Fibroblast of lung (primary cell): ENCODE results near the gene NTSR2. TPM values are rescaled to one million over a fixed set of nuclear protein-coding genes. Genes with fewer than 3 reads are reported as not detected.

ENCODE experiments used
- DNase-seq, 2 donors: peaks; one replicate each; pipeline versions ENCODE4 v3.0.0 to v3.0.0-alpha.2; 2010; ENCODE audit warnings: low read depth in 2 of 2
- H2AFZ ChIP-seq: 2 replicates; pipeline ENCODE4 v1.5.1; 2012; ENCODE audit warnings: low read length, control low read depth, inconsistent platforms
- H3K27ac ChIP-seq: 2 replicates; pipeline ENCODE4 v1.5.1; 2011; ENCODE audit warnings: low read length, control low read depth; ENCODE audit not compliant: insufficient read depth
- H3K27me3 ChIP-seq: 2 replicates; pipeline ENCODE4 v1.5.1; 2011; ENCODE audit warnings: mild to moderate bottlenecking, low read length; ENCODE audit not compliant: control insufficient read depth, insufficient read depth
- H3K36me3 ChIP-seq: 2 replicates; pipeline ENCODE4 v1.5.1; 2011; ENCODE audit warnings: low read length; ENCODE audit not compliant: control insufficient read depth, insufficient read depth
- H3K4me1 ChIP-seq: 2 replicates; pipeline ENCODE4 v1.5.1; 2011; ENCODE audit warnings: low read length; ENCODE audit not compliant: control insufficient read depth, insufficient read depth; ENCODE audit errors: extremely low read depth
- H3K4me2 ChIP-seq: 2 replicates; pipeline ENCODE4 v1.5.1; 2011; ENCODE audit warnings: low read length, control low read depth; ENCODE audit not compliant: insufficient read depth; ENCODE audit errors: extremely low read depth
- H3K4me3 ChIP-seq, 4 experiments: fragments of 200-600 bp in 1 of 4; sonication (generic) in 1 of 4; replicated peaks in 1 of 4; 2 replicates each; pipeline ENCODE4 v1.5.1; 2011 to 2016; ENCODE audit warnings: low read length in 4 of 4, low read depth in 3 of 4, mild to moderate bottlenecking in 3 of 4, control low read depth in 2 of 4, inconsistent platforms in 1 of 4, mixed read lengths in 1 of 4; ENCODE audit not compliant: insufficient read depth in 1 of 4; ENCODE audit errors: control extremely low read depth in 1 of 4
- H3K79me2 ChIP-seq: 2 replicates; pipeline ENCODE4 v1.5.1; 2012; ENCODE audit warnings: mild to moderate bottlenecking, low read length, inconsistent platforms; ENCODE audit not compliant: control insufficient read depth, insufficient read depth
- H3K9ac ChIP-seq: 2 replicates; pipeline ENCODE4 v1.5.1; 2011; ENCODE audit warnings: mild to moderate bottlenecking, low read length, control low read depth; ENCODE audit not compliant: insufficient read depth
- H3K9me3 ChIP-seq: 2 replicates; pipeline ENCODE4 v1.5.1; 2012; ENCODE audit warnings: low read depth, low read length; ENCODE audit not compliant: control insufficient read depth, insufficient read depth
- H4K20me1 ChIP-seq: 2 replicates; pipeline ENCODE4 v1.5.1; 2011; ENCODE audit warnings: low read length; ENCODE audit not compliant: control insufficient read depth, insufficient read depth; ENCODE audit errors: extremely low read depth
- EZH2 ChIP-seq: IDR thresholded peaks from 2 replicates; pipeline ENCODE4 v1.5.1; 2012; ENCODE audit warnings: low read length, control low read depth, mild to moderate bottlenecking; ENCODE audit errors: missing control alignments
- polyA plus RNA-seq, 2 donors: library from polyadenylated mRNA; depleted of rRNA in 1 of 2; stranded (reverse) in 1 of 2; unstranded in 1 of 2; fragments of >200 nt; gene quantifications; 2 replicates each; pipeline ENCODE4 v1.2.1, GENCODE V29; 2011 to 2012; ENCODE audit warnings: missing spikeins in 1 of 2
- total RNA-seq: library from RNA; depleted of rRNA; stranded (reverse); fragments of >200 nt; gene quantifications from 2 replicates; pipeline ENCODE4 v1.2.1, GENCODE V29; 2014
- TF ChIP-seq, protein P1 (sequence below), 2 donors: IDR thresholded peaks in 1 of 2; conservative IDR thresholded peaks in 1 of 2; 1 replicate in 1 of 2; 2 replicates in 1 of 2; pipeline ENCODE4 v1.5.1; 2011 to 2012; ENCODE audit warnings: low read length in 2 of 2, control low read depth in 1 of 2, inconsistent platforms in 1 of 2, low read depth in 1 of 2, mild to moderate bottlenecking in 1 of 2

Gene NTSR2
- total and polyA plus RNA-seq, 2 donors (not counting 1 experiment from before 2014, with no cell fraction given): not detected

DNA sequence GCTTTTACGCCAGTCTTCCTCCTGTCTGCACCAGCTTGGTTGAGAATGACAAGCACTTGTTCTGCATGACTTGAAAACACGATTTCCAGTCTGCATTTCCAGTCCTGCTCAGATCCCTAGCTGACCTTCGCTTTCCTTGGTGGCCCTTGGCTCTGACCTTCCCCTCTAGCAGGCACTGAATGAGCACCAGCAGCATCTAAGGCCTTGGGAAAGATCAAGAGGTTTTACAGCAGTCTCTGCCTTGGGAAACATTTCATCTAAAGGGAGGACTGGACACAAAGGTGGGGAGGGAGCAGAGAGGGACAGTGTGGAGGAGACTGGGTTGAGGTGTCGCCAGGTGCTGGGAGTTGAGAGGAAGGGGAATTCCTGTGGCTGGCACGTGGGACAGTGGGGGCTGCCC lies 30.5 kb downstream of the NTSR2 start:
- Histone ChIP-seq H2AFZ (no peak overlapping the region), H4K20me1 (no peaks in the 10 kb centered on the region), H3K4me1 (no peaks in the 10 kb centered on the region), H3K79me2 (no peaks in the 10 kb centered on the region), H3K36me3 (no peaks in the 10 kb centered on the region), H3K27me3 (no peaks in the 10 kb centered on the region), H3K4me2 (no peak overlapping the region), H3K27ac (no peak overlapping the region), H3K4me3 (no peak overlapping the region), H3K9ac (no peak overlapping the region), H3K9me3 (no peaks in the 10 kb centered on the region)
- DNase-seq: no peak
- TF ChIP-seq, protein P1, sequence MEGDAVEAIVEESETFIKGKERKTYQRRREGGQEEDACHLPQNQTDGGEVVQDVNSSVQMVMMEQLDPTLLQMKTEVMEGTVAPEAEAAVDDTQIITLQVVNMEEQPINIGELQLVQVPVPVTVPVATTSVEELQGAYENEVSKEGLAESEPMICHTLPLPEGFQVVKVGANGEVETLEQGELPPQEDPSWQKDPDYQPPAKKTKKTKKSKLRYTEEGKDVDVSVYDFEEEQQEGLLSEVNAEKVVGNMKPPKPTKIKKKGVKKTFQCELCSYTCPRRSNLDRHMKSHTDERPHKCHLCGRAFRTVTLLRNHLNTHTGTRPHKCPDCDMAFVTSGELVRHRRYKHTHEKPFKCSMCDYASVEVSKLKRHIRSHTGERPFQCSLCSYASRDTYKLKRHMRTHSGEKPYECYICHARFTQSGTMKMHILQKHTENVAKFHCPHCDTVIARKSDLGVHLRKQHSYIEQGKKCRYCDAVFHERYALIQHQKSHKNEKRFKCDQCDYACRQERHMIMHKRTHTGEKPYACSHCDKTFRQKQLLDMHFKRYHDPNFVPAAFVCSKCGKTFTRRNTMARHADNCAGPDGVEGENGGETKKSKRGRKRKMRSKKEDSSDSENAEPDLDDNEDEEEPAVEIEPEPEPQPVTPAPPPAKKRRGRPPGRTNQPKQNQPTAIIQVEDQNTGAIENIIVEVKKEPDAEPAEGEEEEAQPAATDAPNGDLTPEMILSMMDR (conservative IDR thresholded peaks at IDR 0.05 in 1 of 2, IDR thresholded peaks at IDR 0.05 in 1 of 2; ENCODE audit: low read depth in 1 of 2, low read length in 2 of 2): no peak
- no peak for TF ChIP-seq EZH2

DNA sequence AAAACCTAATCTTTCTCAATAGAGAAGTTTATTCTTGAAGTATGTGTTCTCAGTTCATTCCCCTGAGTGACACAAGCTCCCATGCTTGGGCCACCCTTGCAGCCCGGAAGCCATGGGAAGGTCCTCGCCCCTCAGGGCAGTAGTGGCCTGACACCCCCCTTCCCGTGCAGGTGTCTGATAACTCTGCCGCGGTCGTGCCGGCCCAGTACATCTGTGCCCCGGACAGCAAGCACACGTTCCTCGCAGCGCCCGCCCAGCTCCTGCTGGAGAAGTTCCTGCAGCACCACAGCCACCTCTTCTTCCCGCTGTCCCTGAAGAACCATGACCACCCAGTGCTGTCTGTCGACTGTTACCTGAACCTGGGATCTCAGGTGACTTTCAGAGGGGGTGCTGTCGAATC lies 32.4 kb downstream of the NTSR2 start:
- no peaks in the 10 kb centered on the region for H4K20me1 ChIP-seq
- H3K4me2 ChIP-seq: no peak overlapping the region
- no peaks in the 10 kb centered on the region for H3K36me3 ChIP-seq
- H3K4me1 ChIP-seq: no peaks in the 10 kb centered on the region
- H3K9ac ChIP-seq: no peak overlapping the region
- H3K79me2 ChIP-seq: no peaks in the 10 kb centered on the region
- H3K9me3 ChIP-seq: no peaks in the 10 kb centered on the region
- no peak overlapping the region for H3K4me3 ChIP-seq
- no peak for DNase-seq
- TF ChIP-seq, protein P1 (conservative IDR thresholded peaks at IDR 0.05 in 1 of 2, IDR thresholded peaks at IDR 0.05 in 1 of 2; ENCODE audit: low read depth in 1 of 2, low read length in 2 of 2): no peak
- TF ChIP-seq EZH2: no peak
- no peak overlapping the region for H2AFZ ChIP-seq
- H3K27me3 ChIP-seq: no peaks in the 10 kb centered on the region
- H3K27ac ChIP-seq: no peak overlapping the region

DNA sequence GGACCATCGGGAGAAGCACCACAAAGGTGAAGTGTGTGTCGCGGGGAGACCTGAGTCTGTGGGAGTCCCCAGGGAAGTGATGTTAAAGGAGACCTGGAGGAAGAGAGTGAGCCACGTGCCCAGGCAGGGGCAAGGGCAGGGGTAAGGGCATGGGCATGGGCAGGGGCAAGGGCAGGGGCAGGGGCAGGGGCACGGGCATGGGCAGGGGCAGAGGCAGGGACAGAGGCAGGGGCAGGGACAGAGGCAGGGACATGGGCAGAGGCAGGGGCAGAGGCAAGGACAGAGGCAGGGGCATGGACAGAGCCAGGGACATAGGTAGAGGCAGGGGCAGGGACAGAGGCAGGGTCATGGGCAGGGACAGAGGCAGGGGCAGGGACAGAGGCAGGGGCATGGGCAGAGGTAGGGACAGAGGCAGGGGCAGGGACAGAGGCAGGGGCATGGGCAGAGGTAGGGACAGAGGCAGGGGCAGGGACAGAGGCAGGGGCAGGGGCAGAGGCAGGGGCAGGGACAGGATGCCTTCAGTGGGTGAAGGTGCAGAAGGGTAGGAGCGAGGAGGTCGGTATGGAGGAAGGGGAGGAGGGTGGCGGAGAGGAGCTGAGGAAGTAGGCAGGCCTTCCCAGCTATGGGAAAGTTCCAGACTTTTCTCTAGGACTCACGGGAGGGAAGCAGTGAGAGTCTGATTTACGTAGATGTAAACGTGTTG lies 33.3 kb downstream of the NTSR2 start:
- Histone ChIP-seq H3K79me2 (no peaks in the 10 kb centered on the region), H3K9ac (no peak overlapping the region), H4K20me1 (no peaks in the 10 kb centered on the region), H3K4me1 (no peaks in the 10 kb centered on the region), H3K36me3 (no peaks in the 10 kb centered on the region), H3K9me3 (no peaks in the 10 kb centered on the region), H3K27me3 (no peaks in the 10 kb centered on the region), H3K4me3 (no peak overlapping the region), H3K27ac (no peak overlapping the region), H2AFZ (no peak overlapping the region), H3K4me2 (no peak overlapping the region)
- no peak for TF ChIP-seq EZH2
- TF ChIP-seq, protein P1 (conservative IDR thresholded peaks at IDR 0.05 in 1 of 2, IDR thresholded peaks at IDR 0.05 in 1 of 2; ENCODE audit: low read depth in 1 of 2, low read length in 2 of 2): no peak
- no peak for DNase-seq
